ENCODE results near the gene MYL7.

The MYL7 gene

GRCh38 chr7:44108768-44109750 lies 32.1 kb downstream of the MYL7 start:
- Histone ChIP-seq H3K27me3 (replicated peaks) (no peaks in the 10 kb centered on the region), H3K4me3 (ENCODE audit: low read depth, low read length) (no peak overlapping the region), H3K27ac (no peak overlapping the region), H3K36me3 (replicated peaks) (peaks cover 25% of the 10 kb centered on the region)
- in situ Hi-C loops (cut with HindIII; ENCODE audit: low pct_ligation_motif_present, low sequenced_read_pairs), result no loop called here
- no peak for DNase-seq
- no peak for TF ChIP-seq CTCF (IDR thresholded peaks at IDR 0.05; ENCODE audit: low read depth, low read length, missing control alignments)

GRCh38 chr7:44107961-44108767 lies 33.0 kb downstream of the MYL7 start:
- Histone ChIP-seq H3K27me3 (replicated peaks) (no peaks in the 10 kb centered on the region), H3K36me3 (replicated peaks) (peaks cover 19% of the 10 kb centered on the region), H3K27ac (no peak overlapping the region), H3K4me3 (ENCODE audit: low read depth, low read length) (no peak overlapping the region)
- in situ Hi-C loops (cut with HindIII; ENCODE audit: low pct_ligation_motif_present, low sequenced_read_pairs), result no loop called here
- TF ChIP-seq CTCF (IDR thresholded peaks at IDR 0.05; ENCODE audit: low read depth, low read length, missing control alignments), result no peak
- DNase-seq, result no peak

GRCh38 chr7:44107116-44107960 lies 33.8 kb downstream of the MYL7 start:
- Histone ChIP-seq H3K27me3 (replicated peaks) (no peaks in the 10 kb centered on the region), H3K4me3 (ENCODE audit: low read depth, low read length) (no peak overlapping the region), H3K36me3 (replicated peaks) (peaks cover 19% of the 10 kb centered on the region), H3K27ac (no peak overlapping the region)
- no peak for TF ChIP-seq CTCF (IDR thresholded peaks at IDR 0.05; ENCODE audit: low read depth, low read length, missing control alignments)
- no peak for DNase-seq
- in situ Hi-C loops (cut with HindIII; ENCODE audit: low pct_ligation_motif_present, low sequenced_read_pairs), result no loop called here

GRCh38 chr7:44106311-44107065 lies 34.6 kb downstream of the MYL7 start:
- no peak for TF ChIP-seq CTCF (IDR thresholded peaks at IDR 0.05; ENCODE audit: low read depth, low read length, missing control alignments)
- in situ Hi-C loops (cut with HindIII; ENCODE audit: low pct_ligation_motif_present, low sequenced_read_pairs), result no loop called here
- Histone ChIP-seq H3K27me3 (replicated peaks) (no peaks in the 10 kb centered on the region), H3K27ac (no peak overlapping the region), H3K36me3 (replicated peaks) (peaks cover 14% of the 10 kb centered on the region), H3K4me3 (ENCODE audit: low read depth, low read length) (peak overlapping the region; percentile 75)
- no peak for DNase-seq

GRCh38 chr7:44105832-44106231 lies 35.3 kb downstream of the MYL7 start:
- no peak for TF ChIP-seq CTCF (IDR thresholded peaks at IDR 0.05; ENCODE audit: low read depth, low read length, missing control alignments)
- in situ Hi-C loops (cut with HindIII; ENCODE audit: low pct_ligation_motif_present, low sequenced_read_pairs), result no loop called here
- peak overlapping the region; percentile 75 for H3K4me3 ChIP-seq (ENCODE audit: low read depth, low read length)
- DNase-seq, result no peak
- no peak overlapping the region for H3K27ac ChIP-seq
- peaks cover 8% of the 10 kb centered on the region for H3K36me3 ChIP-seq (replicated peaks)
- H3K27me3 ChIP-seq (replicated peaks), result no peaks in the 10 kb centered on the region

Measured in brain microvascular endothelial cell (primary cell).